ENCODE measurements around the gene DAAM2. TPM values are rescaled to one million over a fixed set of nuclear protein-coding genes. Genes with fewer than 3 reads are reported as not detected.

DAAM2 gene
- total RNA-seq, 6 experiments from 2014 or later: 1.6 to 9.8 (median 4.7) TPM

GRCh38 chr6:39760226-39760952 is 31.8 kb upstream of the DAAM2 start:
- ATAC-seq (no peak), DNase-seq (no peak)
- no peaks in the 10 kb centered on the region for H3K9me3 ChIP-seq
- H3K27me3 ChIP-seq: no peaks in the 10 kb centered on the region
- no peaks in the 10 kb centered on the region for H3K36me3 ChIP-seq
- intact Hi-C loops (cut with DNase I): no loop called here
- no peak overlapping the region for H3K27ac ChIP-seq
- TF ChIP-seq CTCF (IDR thresholded peaks at IDR 0.05): no peak
- no peak for TF ChIP-seq POLR2A (IDR thresholded peaks at IDR 0.05)
- no peaks in the 10 kb centered on the region for H3K4me1 ChIP-seq
- no peak overlapping the region for H3K4me3 ChIP-seq
- WGBS (ENCODE audit: insufficient coverage, low coverage, low lambda C conversion rate, missing lambda C conversion rate): 82% methylated on average over 3 of the region's 3 CpGs

- TF ChIP-seq CTCF (IDR thresholded peaks at IDR 0.05) (no peak), POLR2A (IDR thresholded peaks at IDR 0.05) (no peak)
- ATAC-seq: no peak
- Histone ChIP-seq H3K4me3 (no peak overlapping the region), H3K27ac (no peak overlapping the region), H3K36me3 (no peaks in the 10 kb centered on the region), H3K27me3 (no peaks in the 10 kb centered on the region), H3K9me3 (no peaks in the 10 kb centered on the region), H3K4me1 (no peaks in the 10 kb centered on the region)
- no peak for DNase-seq
- WGBS (ENCODE audit: insufficient coverage, low coverage, low lambda C conversion rate, missing lambda C conversion rate): 46% methylated on average over 3 of the region's 3 CpGs
- intact Hi-C loops (cut with DNase I): no loop called here
These were observed 26.6 kb upstream of the DAAM2 start for GRCh38 chr6:39765508-39766065.

- WGBS (ENCODE audit: insufficient coverage, low coverage, low lambda C conversion rate, missing lambda C conversion rate): 64% methylated on average over 5 of the region's 5 CpGs
- no peaks in the 10 kb centered on the region for H3K4me1 ChIP-seq
- H3K4me3 ChIP-seq: no peak overlapping the region
- no peak overlapping the region for H3K27ac ChIP-seq
- ATAC-seq (no peak), DNase-seq (no peak)
- H3K9me3 ChIP-seq: no peaks in the 10 kb centered on the region
- no peaks in the 10 kb centered on the region for H3K36me3 ChIP-seq
- intact Hi-C loops (cut with DNase I): no loop called here
- no peaks in the 10 kb centered on the region for H3K27me3 ChIP-seq
- no peak for TF ChIP-seq POLR2A (IDR thresholded peaks at IDR 0.05)
- no peak for TF ChIP-seq CTCF (IDR thresholded peaks at IDR 0.05)
These were observed 23.2 kb upstream of the DAAM2 start for GRCh38 chr6:39769012-39769411.

- no peak overlapping the region for H3K27ac ChIP-seq
- H3K9me3 ChIP-seq: no peaks in the 10 kb centered on the region
- no peak overlapping the region for H3K4me3 ChIP-seq
- DNase-seq (no peak), ATAC-seq (no peak)
- intact Hi-C loops (cut with DNase I): no loop called here
- no peaks in the 10 kb centered on the region for H3K36me3 ChIP-seq
- WGBS (ENCODE audit: insufficient coverage, low coverage, low lambda C conversion rate, missing lambda C conversion rate): 77% methylated on average over 3 of the region's 4 CpGs
- no peak for TF ChIP-seq CTCF (IDR thresholded peaks at IDR 0.05)
- no peak for TF ChIP-seq POLR2A (IDR thresholded peaks at IDR 0.05)
- H3K4me1 ChIP-seq: no peaks in the 10 kb centered on the region
- H3K27me3 ChIP-seq: no peaks in the 10 kb centered on the region
These were observed 21.7 kb upstream of the DAAM2 start for GRCh38 chr6:39770446-39770845.

Measured in right lobe of liver (tissue), 6 donors.